ENCODE measurements around the gene OR6S1.
"Not testable (repeated sequence)": the region's sequence is repeated elsewhere in the genome, so short reads cannot be mapped to it uniquely, and the experiment has no call there.

The OR6S1 gene

DNA sequence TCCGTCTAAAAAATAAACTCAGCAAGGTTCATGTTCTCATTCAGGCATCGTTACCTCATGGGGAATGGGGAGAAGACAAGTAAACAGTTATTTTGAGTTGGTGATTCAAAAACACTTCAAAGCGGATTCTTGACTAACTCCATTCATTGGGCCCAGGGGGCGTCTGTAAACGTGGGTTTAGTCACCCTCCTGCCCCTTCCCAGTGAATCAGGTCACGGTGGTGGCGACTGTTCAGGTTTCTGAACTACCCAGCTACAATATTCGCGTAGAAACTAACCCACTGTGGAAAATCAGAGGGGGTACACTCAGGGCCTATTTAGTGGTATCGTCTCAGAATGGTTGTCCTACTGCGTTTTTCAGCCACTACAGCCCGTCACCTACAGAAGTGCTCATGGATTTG, 15.2 kb downstream of the OR6S1 start:
- peaks cover 2% of the 10 kb centered on the region for H3K9me3 Mint-ChIP-seq
- H3K36me3 Mint-ChIP-seq, result no peaks in the 10 kb centered on the region
- H3K27me3 Mint-ChIP-seq, result peaks cover 79% of the 10 kb centered on the region
- peaks cover 58% of the 10 kb centered on the region for H3K4me1 Mint-ChIP-seq
- ATAC-seq, result no peak
- H3K4me3 Mint-ChIP-seq, result no peak overlapping the region
- no peak overlapping the region for H3K27ac Mint-ChIP-seq

DNA sequence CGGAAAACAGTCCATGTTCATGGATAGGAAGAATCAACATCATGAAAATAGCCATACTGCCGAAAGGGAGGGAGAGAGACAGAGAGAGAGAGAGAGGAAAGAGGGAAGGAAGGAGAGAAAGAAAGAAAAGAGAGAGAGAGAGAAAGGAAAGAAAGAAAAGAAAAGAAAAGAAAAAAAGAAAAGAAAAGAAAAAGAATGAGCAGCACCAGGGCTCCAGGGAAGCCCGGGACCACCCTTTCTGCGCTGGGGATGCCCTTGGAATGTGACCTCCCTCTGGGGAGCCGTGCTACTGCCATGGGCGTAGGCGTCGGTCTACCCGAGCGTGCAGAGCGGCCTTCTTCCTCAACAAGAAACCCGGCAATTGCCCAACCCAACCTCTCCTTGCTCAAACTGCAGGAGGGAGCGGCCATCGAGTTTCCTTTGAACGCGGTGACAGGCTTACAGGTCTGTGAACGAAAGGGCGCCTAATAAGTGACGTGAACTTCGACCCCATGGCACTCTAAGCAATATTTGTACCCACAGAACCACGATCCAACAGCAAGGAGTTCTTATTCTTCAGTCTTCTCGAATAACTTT, 16.9 kb downstream of the OR6S1 start:
- H3K9me3 Mint-ChIP-seq, result peaks cover 2% of the 10 kb centered on the region
- peak overlapping the region; percentile 65 for H3K4me3 Mint-ChIP-seq
- H3K27me3 Mint-ChIP-seq, result peaks cover 69% of the 10 kb centered on the region
- ATAC-seq, result peak; percentile 71
- no peaks in the 10 kb centered on the region for H3K36me3 Mint-ChIP-seq
- H3K27ac Mint-ChIP-seq, result peak overlapping the region; percentile 27
- H3K4me1 Mint-ChIP-seq, result peaks cover 48% of the 10 kb centered on the region

DNA sequence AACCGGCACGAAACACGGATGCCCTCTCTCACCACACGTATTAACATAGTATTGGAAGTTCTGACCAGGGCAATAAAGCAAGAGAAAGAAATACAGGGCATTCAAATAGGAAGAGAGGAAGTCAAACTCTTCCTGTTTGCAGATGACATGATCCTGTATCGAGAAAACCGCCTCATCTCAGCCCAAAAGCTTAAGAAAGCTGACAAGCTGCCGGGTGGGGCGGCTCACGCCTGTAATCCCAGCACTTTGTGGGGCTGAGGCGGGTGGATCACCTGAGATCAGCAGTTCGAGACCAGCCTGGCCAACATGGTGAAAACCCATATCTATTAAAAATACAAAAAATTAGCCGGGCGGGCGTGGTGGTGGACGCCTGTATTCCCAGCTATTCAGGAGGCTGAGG, 17.7 kb downstream of the OR6S1 start:
- H3K4me3 Mint-ChIP-seq, result peak overlapping the region; percentile 25

DNA sequence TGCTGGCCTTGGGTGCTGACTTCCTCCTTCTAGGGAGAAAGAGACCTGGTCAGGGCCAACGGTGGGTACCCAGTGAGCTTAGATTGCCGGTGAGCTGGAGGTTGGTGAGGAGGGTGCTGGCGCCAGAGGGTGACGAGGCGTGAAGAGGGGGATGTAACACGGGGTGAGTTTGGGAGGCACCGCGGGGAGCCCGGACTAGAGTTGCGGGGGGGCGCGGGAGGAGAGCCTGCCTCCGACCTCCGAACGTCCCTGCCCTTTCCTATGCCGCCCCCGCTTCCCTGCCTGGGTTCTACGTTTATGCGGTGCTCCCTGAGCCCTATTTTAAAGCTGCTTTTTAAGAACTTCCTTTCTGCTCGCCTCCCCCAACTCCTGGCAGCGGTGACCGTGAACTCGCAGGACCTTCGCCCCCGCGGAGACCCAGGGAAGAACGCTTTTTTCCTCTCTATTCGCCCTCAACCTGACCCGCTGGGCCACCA, 18.6 kb downstream of the OR6S1 start:
- no peak for ATAC-seq
- Mint-ChIP-seq H3K4me1 (peaks cover 52% of the 10 kb centered on the region), H3K27ac (peak overlapping the region; percentile 23)

More for the DNA sequence above, 17.7 kb downstream of the OR6S1 start:
- Mint-ChIP-seq H3K9me3 (peaks cover 2% of the 10 kb centered on the region), H3K36me3 (no peaks in the 10 kb centered on the region), H3K27me3 (peaks cover 67% of the 10 kb centered on the region), H3K4me1 (peaks cover 51% of the 10 kb centered on the region), H3K27ac (peak overlapping the region; percentile 27)
- ATAC-seq, result no peak

DNA sequence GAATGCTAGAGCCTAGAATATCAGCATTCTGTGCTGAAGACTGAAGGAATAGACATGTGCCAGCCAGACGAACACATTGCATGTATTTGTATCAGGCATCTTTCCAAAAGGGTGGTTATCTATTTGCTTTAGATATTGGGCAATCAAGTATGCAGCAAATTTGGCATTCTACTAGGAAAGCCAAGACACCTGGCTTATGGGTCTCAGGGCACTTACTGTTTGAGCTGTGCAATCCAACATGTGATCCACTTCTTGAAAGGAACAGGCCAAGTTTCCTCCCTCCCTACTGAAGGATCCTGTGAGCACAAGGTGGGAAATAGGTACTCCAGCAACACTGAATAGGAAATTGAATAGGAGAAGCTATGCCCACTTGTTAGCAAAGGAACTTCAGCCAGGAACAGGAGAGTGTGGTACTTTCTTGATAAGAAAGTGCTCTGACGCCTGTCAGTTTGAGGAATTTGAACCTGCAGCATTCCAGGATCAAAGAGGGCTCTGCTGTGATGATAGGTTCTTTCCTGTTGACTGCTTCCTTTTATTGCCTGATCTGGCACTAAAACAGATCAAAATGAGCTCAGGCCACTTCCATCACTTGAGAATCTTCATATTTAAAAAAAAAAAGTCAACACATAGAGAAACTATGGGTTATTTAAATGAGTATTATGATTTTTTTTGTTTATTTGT, 20.6 kb downstream of the OR6S1 start:
- Mint-ChIP-seq H3K27me3 (peaks cover 42% of the 10 kb centered on the region), H3K36me3 (no peaks in the 10 kb centered on the region), H3K4me1 (peaks cover 58% of the 10 kb centered on the region), H3K27ac (no peak overlapping the region), H3K9me3 (peaks cover 2% of the 10 kb centered on the region), H3K4me3 (no peak overlapping the region)
- no peak for ATAC-seq

More for the DNA sequence above, 18.6 kb downstream of the OR6S1 start:
- peak overlapping the region; percentile 57 for H3K4me3 Mint-ChIP-seq
- no peaks in the 10 kb centered on the region for H3K36me3 Mint-ChIP-seq
- peaks cover 2% of the 10 kb centered on the region for H3K9me3 Mint-ChIP-seq
- H3K27me3 Mint-ChIP-seq, result peaks cover 58% of the 10 kb centered on the region

DNA sequence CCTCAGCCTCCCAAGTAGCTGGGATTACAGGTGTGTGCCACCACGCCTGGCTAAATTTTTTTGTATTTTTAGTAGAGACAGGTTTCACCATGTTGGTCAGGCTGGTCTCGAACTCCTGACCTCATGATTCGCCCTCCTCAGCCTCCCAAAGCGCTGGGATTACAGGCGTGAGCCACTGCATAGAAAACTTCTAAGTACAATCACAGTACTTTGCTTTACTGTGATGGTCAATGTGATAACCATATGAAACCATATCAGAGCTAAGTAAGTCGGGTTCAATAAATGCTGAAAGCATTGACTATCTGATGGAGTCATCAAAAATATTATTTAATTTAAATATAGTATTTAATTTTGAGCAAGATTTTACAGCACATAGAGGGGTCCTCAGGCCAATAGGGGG, 21.8 kb downstream of the OR6S1 start:
- not testable (repeated sequence) for H3K36me3 Mint-ChIP-seq, H3K9me3 Mint-ChIP-seq, H3K4me3 Mint-ChIP-seq, H3K27ac Mint-ChIP-seq, ATAC-seq
- peaks cover 33% of the 10 kb centered on the region for H3K27me3 Mint-ChIP-seq
- peaks cover 47% of the 10 kb centered on the region for H3K4me1 Mint-ChIP-seq

DNA sequence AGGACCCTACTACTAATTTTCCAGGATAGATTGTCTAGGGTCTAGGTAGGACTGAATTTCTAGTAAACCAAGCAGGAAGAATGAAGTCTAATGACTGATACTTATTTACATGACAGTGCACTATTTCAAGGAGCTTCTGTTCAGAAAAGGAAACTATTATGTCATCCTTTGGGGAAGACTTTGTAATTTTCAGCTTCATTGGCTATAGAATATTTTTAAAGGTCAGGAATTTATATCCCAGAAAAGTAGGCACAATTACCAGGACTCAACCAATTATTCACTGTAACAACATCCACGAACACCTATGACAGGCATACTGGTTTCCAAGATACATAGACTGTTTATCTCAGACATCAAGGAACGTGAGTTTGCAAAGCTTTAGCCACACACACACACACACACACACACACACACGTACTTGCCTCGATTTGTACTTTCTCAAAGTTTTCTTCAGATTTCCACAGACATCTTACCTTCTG, 23.2 kb downstream of the OR6S1 start:
- Mint-ChIP-seq H3K27me3 (peaks cover 20% of the 10 kb centered on the region), H3K4me1 (peaks cover 33% of the 10 kb centered on the region), H3K4me3 (no peak overlapping the region), H3K9me3 (no peaks in the 10 kb centered on the region), H3K27ac (no peak overlapping the region), H3K36me3 (no peaks in the 10 kb centered on the region)
- no peak for ATAC-seq

DNA sequence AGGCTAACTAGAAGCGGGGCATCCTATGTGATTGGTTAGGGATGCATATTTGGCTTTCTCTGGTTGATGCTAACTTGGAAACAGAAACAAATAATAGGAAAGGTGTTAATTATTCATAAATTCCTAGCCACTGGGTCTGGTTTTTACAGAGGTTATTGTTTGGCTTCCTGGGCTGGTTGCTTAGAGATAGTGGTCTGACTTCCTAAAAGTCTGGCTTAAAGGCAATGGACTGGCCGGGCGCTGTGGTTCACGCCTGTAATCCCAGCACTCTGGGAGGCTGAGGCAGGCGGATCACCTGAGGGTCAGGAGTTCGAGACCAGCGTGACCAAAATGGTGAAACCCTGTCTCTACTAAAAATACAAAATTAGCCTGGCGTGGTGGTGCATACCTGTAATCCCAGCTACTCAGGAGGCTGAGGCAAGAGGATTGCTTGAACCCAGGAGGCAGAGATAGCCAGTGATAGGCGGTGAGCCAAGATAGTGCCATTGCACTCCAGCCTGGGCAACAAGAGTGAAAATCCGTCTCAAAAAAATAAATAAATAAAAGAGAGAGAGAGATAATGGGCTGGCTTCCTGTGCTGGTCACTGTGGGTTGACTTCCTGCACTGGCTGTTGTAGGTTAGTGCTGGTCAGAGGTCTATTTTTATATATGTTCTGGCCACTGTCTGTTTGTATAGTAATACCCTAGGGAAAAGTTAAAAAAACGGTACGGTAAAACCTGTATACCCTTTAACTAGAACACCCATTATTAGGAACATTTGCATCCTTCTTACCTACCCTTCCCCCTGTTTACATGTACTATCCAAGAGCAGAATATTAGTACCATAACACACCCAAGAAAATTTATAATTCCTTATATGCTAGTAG, 24.1 kb downstream of the OR6S1 start:
- H3K4me3 Mint-ChIP-seq, result no peak overlapping the region
- no peaks in the 10 kb centered on the region for H3K9me3 Mint-ChIP-seq
- no peak for ATAC-seq
- H3K27ac Mint-ChIP-seq, result no peak overlapping the region
- H3K27me3 Mint-ChIP-seq, result peaks cover 11% of the 10 kb centered on the region
- H3K36me3 Mint-ChIP-seq, result no peaks in the 10 kb centered on the region
- peaks cover 24% of the 10 kb centered on the region for H3K4me1 Mint-ChIP-seq

DNA sequence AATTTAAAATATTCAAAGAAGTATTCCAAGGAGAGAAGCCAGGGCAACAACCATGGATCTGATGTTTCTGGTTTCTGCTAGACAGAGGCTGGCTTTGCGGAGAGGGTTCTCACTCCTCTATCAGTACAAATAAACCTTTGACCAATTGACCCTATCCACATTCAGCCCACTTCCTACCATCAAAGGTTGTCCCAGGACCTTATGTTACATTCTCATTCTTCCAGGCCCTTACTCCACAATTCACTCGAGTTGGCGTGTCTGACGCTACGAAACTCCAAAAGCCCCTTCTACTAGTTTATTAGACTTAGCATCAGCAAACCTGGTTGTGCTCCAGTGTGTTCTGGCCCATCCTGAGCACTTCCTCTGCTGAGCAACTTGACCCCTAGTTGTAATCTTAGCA, 25.5 kb downstream of the OR6S1 start:
- no peak overlapping the region for H3K27ac Mint-ChIP-seq
- H3K4me1 Mint-ChIP-seq, result peaks cover 20% of the 10 kb centered on the region
- no peaks in the 10 kb centered on the region for H3K9me3 Mint-ChIP-seq
- no peak for ATAC-seq
- no peaks in the 10 kb centered on the region for H3K27me3 Mint-ChIP-seq
- H3K36me3 Mint-ChIP-seq, result no peaks in the 10 kb centered on the region
- H3K4me3 Mint-ChIP-seq, result no peak overlapping the region

DNA sequence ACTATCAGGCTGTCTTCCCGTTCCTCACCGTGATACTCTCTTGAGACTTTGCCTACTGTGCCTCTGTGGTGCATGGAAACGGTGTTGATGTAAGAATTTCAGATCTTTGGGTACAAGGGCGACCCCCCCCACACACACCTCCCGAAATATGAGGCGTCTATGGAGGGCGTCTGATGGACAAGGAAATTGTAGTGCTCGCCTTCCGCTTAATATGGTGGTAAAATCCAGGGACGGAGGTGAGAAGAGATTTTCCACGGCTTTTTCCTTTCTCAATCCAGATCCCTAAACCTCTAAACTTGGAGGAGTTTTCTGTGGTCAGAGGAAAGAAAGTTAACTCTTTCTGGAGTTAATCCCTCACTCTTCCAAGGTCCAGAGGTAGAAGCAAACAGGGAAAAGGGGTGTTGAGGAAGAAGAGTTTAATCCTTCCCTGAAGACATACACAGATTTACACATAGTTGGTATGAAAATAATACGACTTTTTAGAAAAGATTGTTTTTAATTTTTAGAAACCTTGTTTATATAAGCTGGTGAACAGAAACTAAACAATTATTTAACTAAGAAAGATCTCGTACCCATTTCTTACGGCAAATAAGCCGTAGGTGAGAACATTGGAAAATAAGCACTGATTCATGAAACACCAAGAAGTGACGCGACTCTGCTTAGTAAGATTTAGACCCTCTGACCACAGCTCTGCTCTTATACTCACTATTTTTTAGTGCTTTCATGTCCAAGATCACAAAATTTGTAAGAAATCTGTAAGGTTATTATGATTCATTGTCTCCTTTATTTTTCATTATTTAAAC, 27.3 kb downstream of the OR6S1 start:
- no peak overlapping the region for H3K27ac Mint-ChIP-seq
- no peak for ATAC-seq

DNA sequence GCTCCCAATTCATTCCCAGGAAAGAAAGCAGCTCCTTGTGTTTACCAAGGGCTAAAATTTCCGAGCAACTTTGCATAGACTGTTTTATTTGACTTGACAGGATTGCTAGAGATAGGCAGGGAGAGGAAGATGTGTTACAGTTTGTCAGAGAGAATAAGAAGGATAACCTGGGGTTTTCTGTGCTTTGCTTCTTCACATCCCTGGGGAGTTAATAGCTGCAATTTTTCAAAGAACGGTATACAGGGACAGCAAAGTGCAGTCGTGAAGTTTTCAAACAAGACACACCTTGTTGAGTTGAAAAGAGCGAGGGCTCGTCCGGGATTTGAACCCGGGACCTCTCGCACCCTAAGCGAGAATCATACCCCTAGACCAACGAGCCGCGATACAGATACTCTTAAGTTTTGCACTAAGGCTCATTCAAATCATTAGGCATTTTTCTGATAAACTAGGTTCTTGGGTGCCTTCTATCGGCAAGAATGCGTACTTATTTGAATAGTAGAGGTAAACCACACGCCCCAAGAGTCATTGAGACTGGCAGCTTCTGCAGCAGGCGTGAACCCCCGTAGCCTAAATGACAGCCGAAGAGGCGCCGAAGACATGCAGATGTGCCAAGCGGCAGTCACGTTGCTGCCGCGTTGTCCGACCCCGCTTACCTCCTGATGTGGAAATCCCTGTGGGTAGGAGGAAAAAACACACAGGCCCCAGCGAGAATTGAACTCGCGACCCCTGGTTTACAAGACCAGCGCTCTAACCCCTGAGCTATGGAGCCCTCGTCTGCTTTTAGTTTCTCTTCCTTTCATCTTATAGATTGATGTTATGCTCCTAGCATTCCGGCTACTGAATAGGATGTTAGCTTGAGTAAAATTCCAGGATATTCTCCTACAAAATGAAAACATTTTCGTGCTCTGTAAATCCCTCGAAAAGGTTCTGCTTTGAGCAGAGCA, 28.1 kb downstream of the OR6S1 start:
- ATAC-seq, result peak; percentile 86
- H3K36me3 Mint-ChIP-seq, result no peaks in the 10 kb centered on the region
- H3K27ac Mint-ChIP-seq, result no peak overlapping the region
- no peak overlapping the region for H3K4me3 Mint-ChIP-seq
- H3K27me3 Mint-ChIP-seq, result no peaks in the 10 kb centered on the region
- peaks cover 17% of the 10 kb centered on the region for H3K4me1 Mint-ChIP-seq
- H3K9me3 Mint-ChIP-seq, result no peaks in the 10 kb centered on the region

More for the DNA sequence above, 27.3 kb downstream of the OR6S1 start:
- Mint-ChIP-seq H3K9me3 (no peaks in the 10 kb centered on the region), H3K36me3 (no peaks in the 10 kb centered on the region), H3K4me3 (no peak overlapping the region), H3K4me1 (peaks cover 20% of the 10 kb centered on the region), H3K27me3 (no peaks in the 10 kb centered on the region)

DNA sequence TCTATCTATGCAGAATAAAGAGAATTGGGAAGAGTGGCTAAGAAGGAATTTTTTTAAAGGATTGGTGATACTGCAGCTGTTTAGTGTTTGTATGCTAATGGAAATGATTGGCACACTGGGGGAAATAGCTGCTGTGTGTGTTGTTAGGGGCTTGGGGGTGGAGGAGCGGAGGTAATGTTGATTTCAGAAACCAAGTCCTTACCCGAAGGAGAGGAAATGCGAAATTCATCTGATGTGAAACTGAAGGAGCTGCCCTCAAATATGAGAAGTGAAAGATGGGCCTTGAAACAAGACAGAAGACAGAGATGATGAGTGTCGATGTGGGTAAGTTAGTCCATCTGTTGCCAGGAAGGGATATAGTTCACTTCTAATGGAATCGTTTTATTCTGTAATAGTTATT, 29.1 kb downstream of the OR6S1 start:
- ATAC-seq, result peak; percentile 61
- H3K4me3 Mint-ChIP-seq, result no peak overlapping the region
- H3K4me1 Mint-ChIP-seq, result peaks cover 16% of the 10 kb centered on the region

DNA sequence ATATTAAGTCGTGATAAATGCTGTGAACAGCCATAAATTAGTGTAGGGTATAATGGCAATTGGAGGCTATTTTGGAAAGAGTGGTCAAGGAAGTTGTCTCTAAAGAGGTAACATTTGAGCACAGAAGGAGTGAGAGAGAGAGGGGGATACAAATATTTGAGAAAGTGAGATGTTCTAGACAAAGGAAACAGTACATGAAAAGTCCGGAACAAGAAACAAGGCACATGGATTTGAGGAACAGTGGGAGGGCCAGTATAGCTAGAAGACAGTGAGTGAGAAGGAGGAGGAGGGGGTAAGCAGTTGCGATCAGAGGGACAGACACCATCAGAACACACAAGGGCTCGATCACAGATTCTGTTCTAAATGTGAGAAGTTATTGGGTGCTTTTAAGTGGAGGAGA, 30.2 kb downstream of the OR6S1 start:
- H3K27me3 Mint-ChIP-seq, result no peaks in the 10 kb centered on the region
- H3K36me3 Mint-ChIP-seq, result no peaks in the 10 kb centered on the region
- peaks cover 12% of the 10 kb centered on the region for H3K4me1 Mint-ChIP-seq
- no peak overlapping the region for H3K27ac Mint-ChIP-seq
- no peak for ATAC-seq
- H3K9me3 Mint-ChIP-seq, result no peaks in the 10 kb centered on the region
- H3K4me3 Mint-ChIP-seq, result no peak overlapping the region

More for the DNA sequence above, 29.1 kb downstream of the OR6S1 start:
- H3K27ac Mint-ChIP-seq, result no peak overlapping the region
- H3K36me3 Mint-ChIP-seq, result no peaks in the 10 kb centered on the region
- no peaks in the 10 kb centered on the region for H3K27me3 Mint-ChIP-seq
- no peaks in the 10 kb centered on the region for H3K9me3 Mint-ChIP-seq
